NCI-H2196 treated with DMSO at 0.1 percent for 48 hours (cell line): Measurements from ENCODE around the gene AOPEP.

Experiments used
- DNase-seq: peaks from one replicate; lab custom pipeline; 2025; ENCODE audit not compliant: unreplicated experiment; lab: John Stamatoyannopoulos, UW

The AOPEP gene

GRCh38 chr9:95090023-95090791 lies 363.7 kb downstream of the AOPEP start:
- DNase-seq: no peak

DNA sequence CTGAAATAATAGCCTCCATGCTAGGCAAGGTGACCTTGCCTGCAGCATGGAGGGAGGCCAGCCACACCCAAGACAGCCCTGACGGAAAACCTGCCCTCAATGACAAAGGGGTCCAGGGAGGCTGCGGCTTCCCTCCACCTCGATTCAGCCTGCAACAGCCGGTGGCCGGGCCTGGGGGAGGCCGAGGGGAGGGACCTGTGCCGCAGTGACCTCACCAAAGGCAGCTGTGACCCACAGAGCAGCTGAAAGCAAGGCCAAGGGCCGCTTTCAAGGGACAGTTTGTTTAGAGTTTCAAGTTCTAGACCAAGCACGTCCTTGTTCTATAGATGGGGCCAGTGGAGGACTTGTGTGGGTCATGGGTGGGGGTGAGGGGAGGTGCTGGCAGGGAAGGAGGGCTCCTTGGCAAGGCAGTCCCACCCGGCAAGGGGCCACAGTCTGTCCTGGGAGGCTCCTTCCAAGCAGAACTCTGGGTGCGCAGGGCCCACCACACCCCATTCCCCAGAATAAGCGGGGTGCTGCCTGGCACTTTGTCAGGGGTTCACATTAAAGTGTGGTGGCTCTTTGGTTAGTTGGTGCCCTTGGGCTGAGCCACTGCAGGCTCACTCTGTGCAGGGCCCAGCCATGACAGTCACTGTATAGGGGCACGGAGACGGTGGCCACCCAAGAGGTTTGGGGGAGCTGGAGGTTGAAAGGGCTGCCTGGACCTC lies 364.5 kb downstream of the AOPEP start:
- no peak for DNase-seq

GRCh38 chr9:95091601-95092261 lies 365.2 kb downstream of the AOPEP start:
- DNase-seq: no peak

DNA sequence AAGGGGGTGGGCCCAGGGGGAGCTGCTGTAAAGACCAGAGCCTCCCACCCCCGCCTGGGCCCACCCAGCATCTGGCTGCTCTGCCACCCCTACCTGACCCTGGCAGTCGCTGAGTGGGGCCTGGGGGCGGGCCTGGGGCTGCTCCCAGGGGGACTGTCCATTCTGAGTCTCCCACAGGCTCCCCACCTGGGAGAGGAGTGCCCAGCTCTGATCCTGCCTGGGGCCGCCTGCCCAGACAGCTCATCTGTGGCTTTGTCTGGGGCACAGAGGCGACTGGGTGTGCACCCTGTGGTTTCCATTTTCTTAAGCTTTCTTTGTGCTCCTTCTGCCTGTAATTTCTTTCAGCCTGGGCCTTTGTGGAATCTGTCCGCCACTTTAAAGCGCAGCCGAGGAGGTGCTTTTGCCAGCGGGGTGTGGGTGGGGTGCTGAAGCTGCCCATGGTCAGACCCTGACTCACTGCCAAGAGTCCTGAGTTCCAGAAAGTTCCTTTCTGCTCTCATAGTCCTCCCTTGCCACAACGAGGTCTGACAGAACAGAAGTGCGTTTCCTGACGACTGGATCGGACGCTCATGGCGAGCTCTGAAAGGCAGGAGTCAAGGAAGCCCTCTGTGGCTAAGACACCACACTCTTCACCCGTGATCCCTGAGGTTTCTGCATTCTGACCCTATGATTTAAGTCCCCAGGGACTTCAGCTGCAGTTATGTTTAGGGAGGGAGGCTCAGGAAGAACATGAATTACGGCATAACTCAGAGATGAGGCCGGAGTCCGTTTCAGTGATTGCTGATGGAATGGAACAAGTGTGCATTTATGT lies 366.0 kb downstream of the AOPEP start:
- DNase-seq: no peak

- no peak for DNase-seq
These were observed 367.1 kb downstream of the AOPEP start for GRCh38 chr9:95093586-95093985.

GRCh38 chr9:95094002-95094401 lies 367.5 kb downstream of the AOPEP start:
- DNase-seq: no peak

- no peak for DNase-seq
These were observed 369.3 kb downstream of the AOPEP start for GRCh38 chr9:95095641-95096355.

GRCh38 chr9:95096381-95096780 lies 369.9 kb downstream of the AOPEP start:
- DNase-seq: no peak

DNA sequence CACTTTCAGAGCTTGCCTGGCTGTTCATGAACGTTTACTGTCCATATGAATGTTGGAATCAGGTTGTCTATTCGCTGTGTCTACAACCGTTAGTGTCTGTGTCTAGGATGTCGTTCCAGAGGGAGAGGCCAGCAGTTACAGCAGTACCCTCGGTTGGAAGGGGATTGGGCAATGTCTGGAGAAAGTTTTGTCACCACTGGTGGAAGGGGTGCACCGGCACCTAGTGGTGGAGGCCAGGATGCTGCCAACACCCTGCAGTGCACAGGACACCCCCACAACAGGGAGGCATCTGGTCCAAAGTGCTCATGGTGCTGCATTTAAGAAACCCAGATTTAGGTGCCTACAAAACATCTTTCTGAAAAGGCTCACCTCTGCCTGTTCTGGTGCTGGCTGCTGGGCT lies 370.3 kb downstream of the AOPEP start:
- DNase-seq: no peak

DNA sequence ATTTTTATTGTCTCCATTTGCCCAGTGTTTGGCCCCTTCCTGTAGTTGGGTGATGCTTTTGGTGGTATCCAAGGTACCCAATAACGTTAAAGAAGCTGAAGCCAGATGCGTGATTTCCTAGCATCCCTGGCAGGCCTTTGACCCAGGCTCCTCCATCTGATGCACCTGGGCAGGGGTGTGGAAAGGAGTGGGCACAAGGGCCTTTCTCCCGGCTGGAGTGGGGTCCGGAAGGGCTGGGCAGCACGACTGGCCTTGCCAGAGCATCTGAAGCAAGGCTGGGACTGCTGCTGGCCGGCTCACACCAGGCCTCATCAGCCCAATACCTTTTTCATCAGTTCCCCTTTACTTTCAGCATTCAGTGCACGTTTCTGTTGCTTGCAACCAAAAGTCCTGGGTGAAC lies 370.8 kb downstream of the AOPEP start:
- DNase-seq: no peak

DNA sequence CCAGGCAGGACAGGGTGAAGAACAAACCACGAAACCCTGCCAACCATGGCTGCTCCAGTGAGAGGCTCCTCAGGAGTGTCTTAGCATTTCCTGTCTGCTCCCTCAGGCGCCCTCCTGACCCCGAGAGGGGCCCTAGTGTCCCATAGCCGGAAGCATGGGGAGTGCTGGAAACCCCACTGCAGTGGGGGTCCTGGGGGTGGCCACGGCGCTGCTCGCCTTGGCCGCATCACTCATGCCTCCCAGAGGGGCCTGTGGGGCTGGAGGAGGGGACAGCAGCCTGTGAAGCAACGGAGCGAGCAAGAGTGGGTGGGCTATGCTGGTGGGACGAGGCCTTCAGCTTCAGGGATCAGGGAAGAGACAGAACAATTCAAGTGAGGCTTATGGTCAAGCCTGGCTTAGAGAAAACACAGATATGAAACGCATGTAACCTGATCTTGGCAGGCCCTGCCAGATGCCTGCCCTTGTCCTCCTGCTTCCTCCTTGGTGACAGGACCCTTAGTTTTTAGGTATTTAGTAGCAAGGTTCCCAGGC lies 372.0 kb downstream of the AOPEP start:
- DNase-seq: no peak

- no peak for DNase-seq
These were observed 373.0 kb downstream of the AOPEP start for GRCh38 chr9:95099321-95100070.

DNA sequence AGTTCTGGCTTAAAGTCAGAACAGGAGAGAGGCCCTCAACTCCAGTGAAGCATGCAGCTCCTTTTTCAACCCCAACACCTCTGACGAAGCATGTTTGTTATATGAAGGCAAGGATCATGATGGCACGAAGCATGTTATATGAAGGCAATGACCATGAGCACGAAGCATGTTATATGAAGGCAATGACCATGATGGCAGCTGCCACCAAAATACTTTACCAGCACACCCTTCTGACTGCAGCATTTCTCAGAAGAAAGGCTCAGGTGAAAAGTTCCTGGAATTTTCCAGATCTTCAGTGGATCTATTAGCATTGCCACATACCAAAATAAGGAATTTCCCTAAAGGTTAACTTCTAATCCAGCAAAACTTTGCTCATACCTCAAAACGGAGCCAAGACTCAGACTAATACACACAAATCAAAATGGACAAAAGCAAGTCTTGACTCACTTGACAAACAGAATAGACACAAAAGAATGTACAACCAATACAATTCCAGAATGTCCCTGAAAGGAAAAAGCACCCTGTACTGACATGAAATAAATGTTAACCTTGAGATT lies 373.6 kb downstream of the AOPEP start:
- DNase-seq: no peak

- DNase-seq: no peak
These were observed 374.8 kb downstream of the AOPEP start for GRCh38 chr9:95101326-95101725.

GRCh38 chr9:95102001-95102433 lies 375.5 kb downstream of the AOPEP start:
- DNase-seq: no peak

- no peak for DNase-seq
These were observed 376.1 kb downstream of the AOPEP start for GRCh38 chr9:95102572-95102971.

DNA sequence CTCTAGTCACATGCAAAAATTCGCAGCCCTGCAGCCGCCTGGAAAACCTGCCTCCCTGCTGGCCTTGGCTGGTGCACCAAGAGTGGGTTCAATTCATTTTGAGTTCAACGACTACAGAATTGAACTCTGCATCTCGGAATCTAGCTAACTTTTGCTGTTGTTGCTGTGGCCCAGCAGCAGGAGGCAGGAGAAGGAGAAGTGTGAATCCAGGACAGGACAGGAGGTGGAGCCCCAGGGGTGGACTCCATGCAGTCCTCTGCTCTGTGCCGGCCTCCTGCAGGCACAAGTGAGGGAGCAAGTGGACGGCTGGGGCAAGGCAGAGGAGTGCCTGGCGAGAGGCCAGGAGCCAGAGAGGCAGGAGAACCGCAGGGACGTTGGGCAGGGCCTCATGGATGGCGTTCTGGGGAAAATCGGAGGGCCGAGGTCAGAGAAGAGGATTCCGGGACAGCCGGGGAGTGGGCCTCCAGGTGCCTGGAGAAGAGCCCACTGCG lies 376.8 kb downstream of the AOPEP start:
- DNase-seq: no peak

- DNase-seq: no peak
These were observed 377.5 kb downstream of the AOPEP start for GRCh38 chr9:95103871-95104580.

DNA sequence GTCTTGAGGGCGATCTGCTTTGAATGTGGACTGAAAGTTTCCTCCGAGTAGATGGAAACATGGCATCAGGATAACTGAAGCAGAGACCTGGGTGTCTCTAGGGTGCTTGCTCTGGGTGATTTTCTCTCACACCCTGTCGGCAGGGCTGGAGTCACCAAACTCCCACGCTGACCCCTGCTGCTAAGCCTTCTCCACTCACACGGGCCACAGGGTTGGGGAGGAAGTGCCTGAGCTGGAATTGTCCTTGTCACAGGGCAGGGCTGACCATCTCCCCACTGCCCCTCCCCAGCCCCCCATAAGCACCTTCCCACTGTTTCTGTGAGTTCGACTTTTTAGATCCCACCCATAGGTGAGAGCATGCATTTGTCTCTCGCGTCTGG lies 378.1 kb downstream of the AOPEP start:
- no peak for DNase-seq
